Measurements from ENCODE around the gene FBLN1. TPM values are rescaled to one million over a fixed set of nuclear protein-coding genes. Genes with fewer than 3 reads are reported as not detected.
"Not testable (repeated sequence)": the region's sequence is repeated elsewhere in the genome, so short reads cannot be mapped to it uniquely, and the experiment has no call there.

The FBLN1 gene
- total RNA-seq, 1 donor from 2014 or later, result 12.2 TPM

GRCh38 chr22:45476814-45477213 is 25.9 kb upstream of the FBLN1 start:
- no peak for DNase-seq (ENCODE audit: low read depth)

GRCh38 chr22:45477366-45478107 is 25.1 kb upstream of the FBLN1 start:
- DNase-seq (ENCODE audit: low read depth), result no peak

DNA sequence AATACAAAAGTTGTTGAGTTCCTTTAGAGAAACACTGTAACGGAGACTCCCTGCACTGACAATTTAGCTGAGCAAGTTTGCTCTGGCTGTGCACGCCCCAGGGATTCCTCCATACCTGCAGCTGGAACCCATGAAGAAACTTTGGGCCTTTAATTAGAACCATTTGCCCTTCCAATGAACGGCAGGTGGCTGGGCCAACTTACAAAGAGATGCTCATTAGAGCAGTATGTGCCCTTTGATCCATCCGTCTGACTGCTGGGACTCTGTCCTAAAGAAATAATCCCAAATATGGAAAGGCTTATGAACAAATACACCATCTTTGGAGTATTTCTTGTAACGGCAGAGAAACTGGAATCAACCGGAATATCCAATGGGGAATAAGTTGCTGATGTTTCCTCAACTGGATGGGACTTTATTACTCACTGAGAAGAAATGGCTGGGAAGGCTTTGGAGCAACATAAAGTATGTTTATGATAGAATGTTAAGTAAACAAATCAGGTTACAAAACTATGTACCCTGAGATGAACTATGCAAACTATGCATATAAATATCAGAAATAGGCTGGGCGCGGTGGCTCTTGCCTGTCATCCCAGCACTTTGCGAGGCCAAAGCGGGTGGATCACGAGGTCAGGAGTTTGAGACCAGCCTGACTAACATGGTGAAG is 24.4 kb upstream of the FBLN1 start:
- DNase-seq (ENCODE audit: low read depth), result peak; percentile 17

GRCh38 chr22:45480717-45481116 is 22.0 kb upstream of the FBLN1 start:
- no peak for DNase-seq (ENCODE audit: low read depth)

DNA sequence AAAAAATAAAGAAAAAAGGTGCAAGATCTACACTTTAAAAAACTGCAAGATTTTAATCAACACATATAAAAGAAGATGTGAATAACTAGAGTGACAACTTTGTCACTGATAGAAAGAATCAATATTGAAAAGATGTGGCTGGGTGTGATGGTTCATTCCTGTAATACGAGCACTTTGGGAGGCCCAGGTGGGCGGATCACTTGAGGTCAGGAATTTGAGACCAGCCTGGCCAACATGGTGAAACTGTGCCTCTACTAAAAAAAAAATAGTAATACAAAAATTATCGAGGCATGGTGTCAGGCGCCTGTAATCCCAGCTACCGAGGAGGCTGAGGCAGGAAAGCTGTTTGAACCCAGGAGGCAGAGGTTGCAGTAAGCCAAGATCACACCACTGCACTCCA is 21.0 kb upstream of the FBLN1 start:
- DNase-seq (ENCODE audit: low read depth), result no peak

- DNase-seq (ENCODE audit: low read depth), result no peak
Measured at GRCh38 chr22:45482169-45482568, 20.5 kb upstream of the FBLN1 start.

GRCh38 chr22:45483319-45483718 is 19.4 kb upstream of the FBLN1 start:
- DNase-seq (ENCODE audit: low read depth), result no peak

GRCh38 chr22:45483918-45484499 is 18.7 kb upstream of the FBLN1 start:
- DNase-seq (ENCODE audit: low read depth), result no peak

DNA sequence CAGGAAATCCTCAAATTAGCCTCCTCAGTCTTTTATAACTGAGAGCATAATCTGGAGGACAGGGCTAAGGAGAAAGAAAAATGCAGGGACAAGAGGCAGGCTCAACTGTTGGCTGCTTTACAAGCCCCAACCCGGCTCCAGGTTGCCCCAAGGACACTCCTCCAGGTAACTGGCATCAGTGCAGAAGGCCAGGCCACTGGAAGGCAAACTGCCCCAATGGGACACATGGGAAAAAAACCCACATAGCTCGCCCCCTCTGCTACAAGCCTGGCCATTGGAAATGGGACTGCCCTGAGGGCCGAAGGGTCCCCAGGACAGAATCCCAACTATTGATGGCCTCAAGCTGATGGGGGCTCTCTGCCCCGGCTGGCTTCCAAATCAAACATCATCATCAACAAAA is 17.9 kb upstream of the FBLN1 start:
- no peak for DNase-seq (ENCODE audit: low read depth)

DNA sequence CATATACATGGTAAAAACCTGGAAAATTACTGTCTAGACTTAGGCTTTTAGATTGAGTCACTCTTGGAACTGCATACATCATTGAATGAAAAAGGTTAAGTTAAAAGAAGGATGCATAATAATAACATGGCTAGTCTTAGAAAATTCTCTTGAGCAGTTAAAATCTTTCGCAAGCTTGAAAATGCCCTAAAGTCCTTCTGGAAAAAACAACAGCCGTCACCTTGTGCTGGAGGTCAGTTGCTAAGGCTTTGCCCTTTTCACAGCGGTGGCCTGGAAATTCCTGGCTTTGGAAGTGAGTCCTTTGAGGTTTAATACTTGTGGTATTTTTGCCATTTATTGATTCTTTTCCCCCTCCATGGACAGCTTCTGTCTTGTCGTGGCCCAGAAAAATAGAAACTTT is 17.4 kb upstream of the FBLN1 start:
- no peak for DNase-seq (ENCODE audit: low read depth)

DNA sequence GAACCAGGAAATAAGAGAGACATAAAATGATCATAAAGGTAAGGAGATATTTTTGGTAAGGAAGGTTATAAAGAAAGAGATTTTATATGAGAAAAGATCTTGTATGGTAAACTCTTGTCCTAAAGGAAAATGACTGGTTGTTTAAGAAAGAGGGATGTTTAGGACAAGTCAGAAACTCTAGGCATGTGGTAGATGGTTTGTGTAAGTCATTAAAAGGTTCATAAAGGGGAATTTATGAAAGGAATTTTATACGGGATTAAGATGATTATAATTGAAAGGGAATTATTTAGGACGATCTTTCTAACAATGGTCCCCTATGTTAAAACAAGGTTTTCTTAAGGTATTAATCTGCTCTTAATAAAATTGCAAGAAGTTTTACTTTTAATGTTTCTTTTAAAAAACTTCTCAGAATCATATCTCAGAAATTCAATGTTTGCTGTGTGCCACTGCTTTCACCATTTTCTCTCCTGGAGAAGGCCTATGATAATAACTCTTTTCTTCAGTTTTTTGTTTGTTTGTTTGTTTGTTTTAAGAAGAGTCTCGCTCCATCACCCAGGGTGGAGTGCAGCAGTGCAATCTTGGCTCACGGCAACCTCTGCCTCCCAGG is 13.8 kb upstream of the FBLN1 start:
- DNase-seq (ENCODE audit: low read depth), result no peak

- no peak for DNase-seq (ENCODE audit: low read depth)
Measured at GRCh38 chr22:45490836-45491235, 11.8 kb upstream of the FBLN1 start.

DNA sequence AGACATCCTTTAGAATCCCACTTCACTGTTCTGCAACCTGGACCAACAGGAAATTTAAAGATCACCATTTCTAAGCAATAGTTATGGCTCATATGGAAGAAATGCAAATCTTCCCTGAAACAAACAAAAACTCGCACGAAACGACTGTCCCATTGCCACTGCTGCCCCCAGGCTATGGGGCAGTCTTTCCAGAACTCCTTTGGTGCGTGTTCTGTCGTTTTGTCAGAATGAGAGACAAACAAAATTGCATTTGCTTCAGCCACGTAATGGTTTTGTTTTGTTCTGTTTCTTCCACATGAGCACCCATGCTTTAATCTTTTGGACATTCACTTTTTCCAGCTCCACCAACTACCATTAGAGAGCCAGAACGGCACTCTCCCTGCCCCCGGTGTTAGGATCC is 10.8 kb upstream of the FBLN1 start:
- DNase-seq (ENCODE audit: low read depth), result no peak

- no peak for DNase-seq (ENCODE audit: low read depth)
Measured at GRCh38 chr22:45493286-45493771, 9.4 kb upstream of the FBLN1 start.

GRCh38 chr22:45494306-45494705 is 8.4 kb upstream of the FBLN1 start:
- not testable (repeated sequence) for DNase-seq (ENCODE audit: low read depth)

- DNase-seq (ENCODE audit: low read depth), result not testable (repeated sequence)
Measured at GRCh38 chr22:45495616-45496015, 7.1 kb upstream of the FBLN1 start.

- no peak for DNase-seq (ENCODE audit: low read depth)
Measured at GRCh38 chr22:45496451-45496941, 6.2 kb upstream of the FBLN1 start.

DNA sequence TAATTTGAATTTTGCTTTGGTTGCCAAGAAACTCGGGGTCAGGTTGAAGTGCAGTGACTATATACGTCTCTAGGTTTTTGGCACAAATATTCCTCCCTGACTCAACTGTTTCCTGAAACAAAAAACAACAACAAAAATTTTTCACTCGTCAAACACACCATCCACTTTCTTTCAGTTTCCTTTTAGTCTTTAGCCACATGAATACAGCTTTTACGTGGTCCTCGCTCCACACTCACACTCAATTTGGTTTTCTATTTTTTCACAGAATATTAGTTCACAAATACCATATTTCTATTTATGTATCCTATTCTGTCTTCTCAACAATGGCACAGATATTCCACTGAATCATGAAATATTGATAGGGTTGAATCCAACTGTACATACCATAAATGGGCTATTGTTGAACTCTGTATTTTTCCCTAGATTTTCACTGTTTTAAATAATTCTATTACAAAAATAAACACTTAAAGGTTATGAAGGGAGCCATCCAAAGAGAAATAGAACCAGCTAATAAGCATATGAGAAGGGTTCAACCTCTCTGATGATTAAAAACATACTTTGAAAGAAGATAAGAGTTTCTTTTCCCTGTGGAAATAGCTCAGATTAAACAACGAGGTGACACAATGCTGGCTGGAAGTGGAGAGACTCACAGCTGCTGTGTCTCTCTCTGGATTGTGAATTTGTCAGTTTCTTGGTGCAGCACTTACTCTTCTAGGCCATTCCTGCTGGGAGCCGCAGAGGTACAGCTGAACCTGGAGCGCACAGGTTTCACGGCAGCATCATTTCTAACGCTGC is 5.1 kb upstream of the FBLN1 start:
- DNase-seq (ENCODE audit: low read depth), result no peak

DNA sequence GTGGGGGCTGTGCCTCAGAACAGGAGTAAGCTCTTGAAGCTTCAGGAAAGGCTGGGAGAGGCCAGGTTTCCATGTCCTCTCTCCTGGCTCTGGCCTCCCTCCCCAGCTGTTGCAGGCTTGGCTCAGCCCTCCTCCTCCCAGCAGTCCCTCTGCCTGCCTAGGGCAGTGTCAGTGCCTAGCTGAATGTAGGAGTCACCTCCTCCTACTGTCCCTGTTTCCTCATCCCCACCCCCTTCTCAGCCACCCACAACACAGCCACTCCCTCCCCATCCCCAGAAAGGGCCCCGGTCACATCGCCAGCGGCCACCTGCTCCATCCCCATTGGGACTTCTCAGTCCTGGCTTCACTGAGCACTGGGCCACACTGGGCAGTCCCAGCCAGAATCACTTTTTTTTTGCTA is 2.9 kb upstream of the FBLN1 start:
- DNase-seq (ENCODE audit: low read depth), result no peak

DNA sequence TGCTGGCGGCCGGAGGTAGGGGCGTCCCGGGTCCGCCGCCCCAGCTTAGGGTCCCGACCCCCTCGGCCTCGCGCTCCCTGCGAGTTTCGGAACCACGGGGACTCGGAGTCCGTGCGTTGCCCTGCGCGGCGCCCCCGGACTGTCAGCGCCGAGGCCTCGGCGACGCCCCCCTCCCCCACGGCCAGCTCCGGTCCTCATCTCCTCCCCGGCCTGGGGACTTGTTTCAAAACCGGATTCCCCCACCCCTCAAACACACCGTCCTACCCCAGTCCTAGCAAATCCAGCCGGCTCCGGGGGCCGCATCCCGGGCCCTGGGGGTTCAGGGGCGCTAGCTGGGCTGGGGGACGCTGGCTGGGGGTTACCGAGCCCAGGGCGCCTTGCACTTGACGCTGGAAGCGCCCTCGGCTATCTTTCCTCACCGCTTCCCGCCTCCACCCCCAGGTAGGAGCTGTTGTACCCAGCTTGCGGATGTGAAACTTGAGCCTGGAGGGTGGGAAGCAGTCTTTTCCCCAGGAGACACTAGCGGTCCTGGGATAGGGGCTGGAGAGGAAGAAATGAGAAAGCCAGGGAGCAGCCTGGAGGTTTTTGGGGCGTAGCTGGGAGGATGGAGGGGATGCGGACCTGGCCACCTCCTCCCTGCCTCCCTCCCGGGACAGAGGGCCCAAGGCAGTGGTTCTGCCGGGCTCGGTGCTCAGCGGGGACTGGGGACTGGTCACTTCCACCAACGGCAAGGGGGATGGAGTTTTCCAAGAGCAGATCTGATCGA is 550 bp downstream of the FBLN1 start:
- no peak for DNase-seq (ENCODE audit: low read depth)
